Measurements from ENCODE around the gene KDM2B. TPM values are rescaled to one million over a fixed set of nuclear protein-coding genes. Genes with fewer than 3 reads are reported as not detected.
"Not testable (repeated sequence)": the region's sequence is repeated elsewhere in the genome, so short reads cannot be mapped to it uniquely, and the experiment has no call there.

Gene KDM2B
- total RNA-seq, 1 donor from 2014 or later: 10.1 TPM

DNA sequence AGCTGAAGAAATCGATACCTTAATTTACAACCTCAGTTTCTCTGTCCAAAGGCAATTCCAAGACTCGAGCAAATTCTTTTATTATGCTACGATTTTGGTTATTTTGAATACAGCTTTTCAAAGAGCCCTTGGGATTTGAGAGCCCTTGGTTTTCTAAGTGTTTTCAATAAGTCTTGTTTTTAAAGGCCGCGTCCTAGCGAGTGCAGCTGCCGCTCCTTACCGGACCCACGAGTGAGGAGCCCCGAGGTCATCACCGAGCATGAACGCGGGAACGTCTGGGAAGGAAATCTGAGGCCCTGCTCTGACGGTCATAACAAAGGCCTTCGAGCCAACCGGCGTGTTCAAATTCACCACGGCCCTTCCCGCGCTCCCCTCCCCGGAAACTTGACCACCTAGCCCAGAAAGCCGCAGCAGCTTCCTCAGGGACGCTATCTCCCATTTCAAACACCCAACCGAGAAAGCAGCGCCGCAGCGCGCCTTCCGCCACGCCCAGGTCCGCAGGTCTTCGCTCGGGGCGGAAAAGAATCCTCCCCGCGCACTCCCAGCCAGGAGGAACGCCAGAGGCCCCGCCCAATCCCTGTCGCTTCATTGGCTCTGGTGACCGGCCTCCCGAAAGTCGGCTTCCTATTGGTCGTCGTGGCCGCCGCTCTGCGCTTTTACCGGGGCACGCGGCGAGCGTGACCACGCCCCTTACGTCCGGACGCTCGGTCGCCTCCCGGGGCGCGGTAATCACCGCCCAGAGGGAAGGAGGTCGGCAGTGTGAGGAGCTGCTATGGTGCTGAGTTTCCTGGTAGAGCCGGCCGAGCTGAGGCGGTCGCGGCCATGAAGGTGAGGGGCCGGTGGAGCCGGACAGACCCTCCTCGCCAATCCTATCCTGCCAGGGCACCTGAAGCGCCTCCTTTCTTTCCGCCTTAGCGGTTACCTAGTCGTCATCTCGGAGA lies 181.2 kb downstream of the KDM2B start, which contains the start of gene RNF34:
RNF34 (plus strand) TSS at position 728 of the 941 bp plus-strand sequence; CDS start at position 823, 95 bp downstream.
- ATAC-seq (peak; percentile 96), DNase-seq (ENCODE audit: low spot score) (peak; percentile 99)

DNA sequence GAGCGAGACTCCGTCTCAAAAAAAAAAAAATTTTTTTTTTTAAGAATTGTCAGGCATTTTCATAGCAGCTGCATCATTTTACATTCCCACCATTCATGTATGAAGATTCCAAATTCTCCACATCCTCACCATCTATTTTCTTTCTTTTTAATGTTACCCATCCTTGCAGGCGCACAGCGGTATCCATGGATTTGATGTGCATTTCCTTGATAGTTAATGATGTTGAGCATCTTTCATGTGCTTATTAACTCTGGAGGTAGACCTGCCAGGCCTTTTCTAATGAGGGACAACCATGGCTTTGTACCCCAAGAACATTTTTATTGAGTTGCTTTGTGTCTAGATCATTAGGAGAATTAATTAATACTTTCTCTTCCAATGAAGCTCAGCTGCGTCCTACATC lies 182.5 kb downstream of the KDM2B start:
- ATAC-seq (no peak), DNase-seq (ENCODE audit: low spot score) (no peak)

DNA sequence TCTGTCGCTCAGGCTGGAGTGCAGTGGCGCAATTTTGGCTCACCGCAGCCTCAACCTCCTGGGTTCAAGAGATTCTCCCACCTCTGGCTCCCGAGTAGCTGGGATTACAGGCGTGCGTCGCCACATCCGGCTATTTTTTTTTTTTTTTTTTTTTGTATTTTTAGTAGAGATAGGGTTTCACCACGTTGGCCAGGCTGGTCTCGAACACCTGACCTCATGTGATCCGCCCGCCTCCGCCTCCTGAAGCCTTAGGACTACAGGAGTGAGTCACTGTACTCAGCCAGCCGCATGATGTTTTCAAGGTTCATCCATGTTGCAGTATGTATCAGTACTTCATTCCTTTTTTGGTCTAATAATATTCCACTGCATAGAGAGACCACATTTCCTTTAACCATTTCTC lies 183.3 kb downstream of the KDM2B start:
- no peak for DNase-seq (ENCODE audit: low spot score)
- ATAC-seq: no peak

DNA sequence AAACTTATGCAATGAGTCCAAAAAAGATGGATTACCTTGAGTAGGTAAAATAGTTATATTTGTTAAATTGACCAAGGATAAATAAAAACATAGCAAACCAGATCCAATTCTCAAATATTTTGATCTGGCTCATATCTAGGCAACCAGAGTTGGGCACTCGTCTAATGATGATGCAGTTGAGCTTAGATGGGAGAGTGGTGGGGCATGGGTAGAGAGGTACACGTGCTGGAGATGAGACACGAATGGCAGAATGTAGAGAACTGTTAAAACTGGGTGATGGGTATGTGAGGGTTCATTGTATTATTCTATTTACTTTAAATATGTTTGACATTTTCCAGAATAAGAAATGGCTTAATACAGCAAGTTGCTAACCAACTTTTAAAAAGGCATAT lies 188.5 kb downstream of the KDM2B start:
- ATAC-seq (no peak), DNase-seq (ENCODE audit: low spot score) (no peak)

DNA sequence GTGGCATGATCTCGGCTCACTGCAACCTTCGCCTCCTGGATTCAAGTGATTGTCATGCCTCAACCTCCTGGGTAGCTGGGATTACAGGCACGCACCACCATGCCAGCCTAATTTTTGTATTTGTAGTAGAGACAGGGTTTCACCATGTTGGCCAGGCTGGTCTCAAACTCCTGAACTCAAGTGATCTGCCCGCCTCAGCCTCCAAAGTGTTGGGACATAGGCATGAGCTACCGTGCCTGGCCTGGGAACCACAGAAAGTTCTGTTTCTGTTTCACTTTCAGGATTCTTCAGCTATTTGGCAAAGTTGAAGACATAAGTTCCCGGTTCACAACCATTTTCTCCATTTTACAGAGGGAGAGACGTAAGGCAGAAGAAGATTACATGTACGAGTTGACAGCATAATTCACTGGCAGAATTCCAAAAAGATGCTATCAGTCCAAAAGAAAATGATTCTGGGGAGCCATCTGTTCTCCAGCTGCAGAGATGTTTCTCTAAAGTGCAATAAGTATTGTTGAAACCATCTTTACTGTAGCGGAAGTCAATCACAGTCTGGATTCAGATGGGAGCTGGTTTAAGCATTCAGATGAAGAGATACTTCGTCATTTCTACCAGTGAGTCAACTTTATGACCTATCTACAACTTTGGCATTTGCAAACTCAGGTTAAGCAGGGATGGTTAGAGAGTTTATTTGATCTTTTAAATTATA lies 189.1 kb downstream of the KDM2B start:
- ATAC-seq (peak; percentile 72), DNase-seq (ENCODE audit: low spot score) (no peak)

DNA sequence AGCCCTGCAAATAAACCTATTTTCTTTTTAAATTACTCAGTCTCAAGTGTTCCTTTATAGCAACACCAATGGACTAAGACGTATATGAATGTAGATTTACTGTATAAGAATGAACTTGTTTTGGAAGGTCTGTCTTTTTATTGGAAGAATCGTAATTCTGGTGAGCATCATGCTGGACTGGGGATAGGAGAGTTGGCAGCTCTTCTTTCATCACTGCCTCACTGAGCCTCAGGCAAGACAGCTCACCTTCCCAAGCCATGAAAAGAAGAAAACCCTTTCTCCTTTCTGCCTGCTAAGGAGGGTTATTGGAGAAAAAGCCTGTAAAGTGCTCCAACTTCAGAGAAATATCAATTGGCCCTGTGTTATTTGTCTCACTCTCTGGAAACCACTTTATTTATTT lies 190.0 kb downstream of the KDM2B start:
- no peak for DNase-seq (ENCODE audit: low spot score)
- no peak for ATAC-seq

DNA sequence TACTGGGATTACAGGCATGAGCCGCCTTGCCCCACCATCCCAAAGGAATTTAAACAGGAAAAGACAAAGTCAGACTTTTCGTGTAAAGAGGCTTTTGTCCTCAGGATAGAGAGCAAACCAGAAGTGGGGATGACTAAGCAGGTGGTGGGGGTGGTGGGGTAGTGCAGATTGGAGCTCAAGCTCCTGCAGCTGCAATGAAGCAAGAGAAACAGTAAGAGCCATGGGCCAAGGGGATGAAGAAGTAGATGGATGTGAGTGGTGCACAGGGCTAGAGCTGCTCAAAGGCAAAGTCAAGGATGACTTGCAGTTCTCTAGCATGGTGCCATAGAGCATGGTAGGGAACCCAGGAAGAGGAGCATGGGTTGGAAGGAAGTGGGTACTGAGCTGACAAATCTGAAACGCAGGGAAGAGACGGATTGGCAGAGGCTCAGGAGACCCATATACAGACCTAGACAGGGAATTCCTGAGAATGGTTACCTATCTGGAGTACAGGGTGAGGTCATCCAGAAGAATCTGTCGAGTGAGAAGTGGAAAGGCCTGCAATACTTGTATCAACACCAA lies 192.3 kb downstream of the KDM2B start:
- no peak for ATAC-seq
- no peak for DNase-seq (ENCODE audit: low spot score)

DNA sequence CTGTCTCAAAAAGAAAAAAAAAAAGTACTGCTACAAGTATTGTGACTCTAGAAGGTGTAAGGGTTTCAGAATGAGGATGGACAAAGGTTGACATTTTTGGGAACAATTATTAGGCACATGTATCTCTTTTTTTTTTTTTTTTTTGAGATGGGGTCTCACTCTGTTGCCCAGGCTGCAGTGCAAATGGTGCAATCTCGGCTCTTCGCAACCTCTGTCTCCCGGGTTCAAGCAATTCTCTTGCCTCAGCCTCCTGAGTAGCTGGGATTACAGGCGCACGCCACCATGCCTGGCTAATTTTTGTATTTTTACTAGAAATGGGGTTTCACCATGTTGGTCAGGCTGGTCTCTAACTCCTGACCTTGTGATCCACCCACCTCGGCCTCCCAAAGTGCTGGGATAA lies 195.9 kb downstream of the KDM2B start:
- not testable (repeated sequence) for DNase-seq (ENCODE audit: low spot score); ATAC-seq

DNA sequence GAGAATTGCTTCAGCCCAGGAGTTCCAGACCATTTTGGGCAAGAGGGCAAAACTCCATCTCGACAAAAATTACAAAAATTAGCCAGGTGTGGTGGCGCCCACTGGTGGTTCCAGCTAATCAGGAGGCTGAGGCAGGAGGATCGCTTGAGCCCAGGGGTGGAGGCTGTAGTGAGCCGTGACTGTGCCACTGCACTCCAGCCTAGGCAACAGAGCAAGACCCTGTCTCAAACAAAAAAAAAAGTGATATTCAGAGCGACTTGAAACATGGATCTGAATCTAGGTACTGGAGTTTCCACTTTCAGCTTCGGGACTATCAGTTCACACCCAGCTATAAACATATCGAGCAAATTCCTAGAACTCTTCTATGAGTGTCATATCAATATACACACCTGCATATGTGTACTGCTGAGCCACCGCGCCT lies 197.2 kb downstream of the KDM2B start:
- no peak for DNase-seq (ENCODE audit: low spot score)
- ATAC-seq: no peak

DNA sequence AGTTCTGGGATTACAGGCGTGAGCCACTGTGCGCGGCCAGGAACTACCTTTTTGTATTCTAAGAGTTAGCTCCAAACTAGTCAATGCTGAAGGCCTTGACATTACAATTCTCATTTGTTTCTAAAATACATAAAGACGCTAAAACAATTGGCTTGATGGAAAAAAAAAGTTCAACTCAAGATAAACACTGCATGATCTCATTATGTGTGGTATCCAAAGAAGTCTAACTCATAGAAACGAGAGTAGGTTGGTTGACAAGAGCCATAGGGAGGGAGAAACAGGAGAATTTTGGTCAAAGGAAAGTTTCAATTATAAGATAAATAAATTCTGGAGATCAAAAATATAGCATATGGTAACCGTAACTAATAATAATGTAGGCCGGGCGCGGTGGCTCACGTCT lies 200.9 kb downstream of the KDM2B start:
- no peak for DNase-seq (ENCODE audit: low spot score)
- ATAC-seq: no peak

Other genes starting within 250 kb of the KDM2B start
- 43.4 TPM for gene ANAPC5, start 228.6 kb downstream of the KDM2B start, total RNA-seq
- gene RNF34, start 180.9 kb downstream of the KDM2B start, total RNA-seq: 9.9 TPM
- gene ORAI1, start 45.5 kb upstream of the KDM2B start, total RNA-seq: 8.2 TPM
- gene MORN3, start 88.6 kb upstream of the KDM2B start, total RNA-seq: not detected
- gene TMEM120B, start 131.7 kb upstream of the KDM2B start, total RNA-seq: 5.6 TPM
- 7.9 TPM for gene RHOF, start 212.7 kb upstream of the KDM2B start, total RNA-seq
- gene SETD1B, start 223.0 kb upstream of the KDM2B start, total RNA-seq: 12.8 TPM